Spleen (tissue), 7 donors: ENCODE data around the gene PPP1CB.

Source experiments
- POLR2AphosphoS5 ChIP-seq, 3 donors: sonication (generic); formaldehyde crosslinking; IDR thresholded peaks; one replicate each; pipeline ENCODE4 v1.5.1; 2017; ENCODE audit warnings: antibody characterized with exemption in 3 of 3
- TF ChIP-seq, protein P1 (sequence below), 11 experiments: fragments of 200-600 bp in 7 of 11; fragments of 450-650 bp in 4 of 11; sonication (generic) in 4 of 11; IDR thresholded peaks in 8 of 11; conservative IDR thresholded peaks in 3 of 11; 1 replicate in 7 of 11; 2 replicates in 4 of 11; pipeline versions ENCODE4 v1.4.0 to v1.8.0; 2016 to 2021; ENCODE audit warnings: antibody characterized with exemption in 11 of 11, inconsistent platforms in 4 of 11, mild to moderate bottlenecking in 1 of 11
- donor health status: DM: no; HTN: no; CAD: no; lungs with moderate emphysema.
- donor health status: DM: no; HTN: no; CAD: no.
- donor health status: DM: no; HTN: no; CAD: no.

DNA sequence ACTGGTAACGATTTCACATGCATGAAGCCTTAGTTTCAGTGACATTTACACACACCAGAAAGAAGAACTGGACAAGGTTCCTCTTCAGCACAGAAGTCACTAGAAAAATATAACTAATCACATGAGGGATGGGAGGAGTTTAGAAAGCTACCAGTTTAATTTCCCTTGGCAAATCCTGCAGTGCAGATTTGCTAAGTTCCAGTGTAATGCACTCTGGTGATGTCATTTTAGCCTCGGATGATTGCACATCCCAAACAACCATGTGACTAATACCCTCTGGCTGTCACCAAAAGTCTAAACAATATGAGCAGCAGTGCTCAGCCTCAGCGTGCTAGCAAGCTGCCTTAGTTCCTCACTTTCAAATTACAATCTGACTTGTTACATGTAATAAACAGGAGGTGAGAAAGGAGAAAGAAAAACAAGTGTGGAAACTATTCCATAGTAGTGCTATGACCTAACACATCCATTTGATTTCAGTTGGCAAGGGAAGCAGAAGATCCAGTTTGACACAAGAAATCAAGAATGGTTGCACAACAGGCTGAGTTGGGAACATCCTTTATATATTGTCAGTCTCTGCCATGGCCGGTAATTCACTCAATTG lies 35.3 kb upstream of the PPP1CB start:
- TF ChIP-seq, protein P1, sequence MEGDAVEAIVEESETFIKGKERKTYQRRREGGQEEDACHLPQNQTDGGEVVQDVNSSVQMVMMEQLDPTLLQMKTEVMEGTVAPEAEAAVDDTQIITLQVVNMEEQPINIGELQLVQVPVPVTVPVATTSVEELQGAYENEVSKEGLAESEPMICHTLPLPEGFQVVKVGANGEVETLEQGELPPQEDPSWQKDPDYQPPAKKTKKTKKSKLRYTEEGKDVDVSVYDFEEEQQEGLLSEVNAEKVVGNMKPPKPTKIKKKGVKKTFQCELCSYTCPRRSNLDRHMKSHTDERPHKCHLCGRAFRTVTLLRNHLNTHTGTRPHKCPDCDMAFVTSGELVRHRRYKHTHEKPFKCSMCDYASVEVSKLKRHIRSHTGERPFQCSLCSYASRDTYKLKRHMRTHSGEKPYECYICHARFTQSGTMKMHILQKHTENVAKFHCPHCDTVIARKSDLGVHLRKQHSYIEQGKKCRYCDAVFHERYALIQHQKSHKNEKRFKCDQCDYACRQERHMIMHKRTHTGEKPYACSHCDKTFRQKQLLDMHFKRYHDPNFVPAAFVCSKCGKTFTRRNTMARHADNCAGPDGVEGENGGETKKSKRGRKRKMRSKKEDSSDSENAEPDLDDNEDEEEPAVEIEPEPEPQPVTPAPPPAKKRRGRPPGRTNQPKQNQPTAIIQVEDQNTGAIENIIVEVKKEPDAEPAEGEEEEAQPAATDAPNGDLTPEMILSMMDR (IDR thresholded peaks at IDR 0.05 in 8 of 11, conservative IDR thresholded peaks at IDR 0.05 in 3 of 11), result no peak
- peak in 1 of 3 donors; percentile 75 for TF ChIP-seq POLR2AphosphoS5 (IDR thresholded peaks at IDR 0.05)
